ENCODE data around the gene ZBBX. TPM values are rescaled to one million over a fixed set of nuclear protein-coding genes. Genes with fewer than 3 reads are reported as not detected.
"Not testable (repeated sequence)": the region's sequence is repeated elsewhere in the genome, so short reads cannot be mapped to it uniquely, and the experiment has no call there.

ZBBX gene
- not detected in 2 replicates for total RNA-seq (2014; rRNA removed; shearing (Covaris generic); ENCODE audit: low replicate concordance)

- no peaks in the 10 kb centered on the region for H3K9me3 ChIP-seq
- DNase-seq, result peak; percentile 76
- H3K4me3 ChIP-seq, result peak within 1 kb of the TSS; percentile 39
- H3K36me3 ChIP-seq, result no peaks in the 10 kb centered on the region
- no peaks in the 10 kb centered on the region for H3K27me3 ChIP-seq
Measured at GRCh38 chr3:167380004-167380689, at the start of gene ZBBX. Gene ZBBX (minus strand): TSS chr3:167380297. CDS start chr3:167372901, 7,396 bp downstream.

GRCh38 chr3:167426962-167427361 is 46.9 kb upstream of the ZBBX start:
- DNase-seq, H3K27me3 ChIP-seq, H3K36me3 ChIP-seq, H3K4me3 ChIP-seq, H3K9me3 ChIP-seq: not testable (repeated sequence)

GRCh38 chr3:167422396-167422795 is 42.3 kb upstream of the ZBBX start:
- not testable (repeated sequence) for H3K36me3 ChIP-seq, H3K27me3 ChIP-seq, H3K9me3 ChIP-seq, H3K4me3 ChIP-seq, DNase-seq

- Histone ChIP-seq H3K9me3 (no peaks in the 10 kb centered on the region), H3K27me3 (no peaks in the 10 kb centered on the region), H3K4me3 (no peak overlapping the region), H3K36me3 (no peaks in the 10 kb centered on the region)
- DNase-seq, result no peak
Measured at GRCh38 chr3:167409611-167410010, 29.5 kb upstream of the ZBBX start.

- H3K9me3 ChIP-seq, result no peaks in the 10 kb centered on the region
- no peaks in the 10 kb centered on the region for H3K27me3 ChIP-seq
- H3K36me3 ChIP-seq, result no peaks in the 10 kb centered on the region
- no peak overlapping the region for H3K4me3 ChIP-seq
- DNase-seq, result peak; percentile 52
Measured at GRCh38 chr3:167406876-167407492, 26.9 kb upstream of the ZBBX start.

- H3K9me3 ChIP-seq, result no peaks in the 10 kb centered on the region
- DNase-seq, result no peak
- H3K27me3 ChIP-seq, result peaks cover 3% of the 10 kb centered on the region; the same call in 1 of the 2 replicates
- no peaks in the 10 kb centered on the region for H3K36me3 ChIP-seq
- H3K4me3 ChIP-seq, result no peak overlapping the region
Measured at GRCh38 chr3:167397826-167398225, 17.7 kb upstream of the ZBBX start.

- no peak for DNase-seq
- H3K9me3 ChIP-seq, result no peaks in the 10 kb centered on the region
- peaks cover 3% of the 10 kb centered on the region; the same call in 1 of the 2 replicates for H3K27me3 ChIP-seq
- no peak overlapping the region for H3K4me3 ChIP-seq
- no peaks in the 10 kb centered on the region for H3K36me3 ChIP-seq
Measured at GRCh38 chr3:167396075-167396474, 16.0 kb upstream of the ZBBX start.

- no peak overlapping the region for H3K4me3 ChIP-seq
- DNase-seq, result no peak
- no peaks in the 10 kb centered on the region for H3K36me3 ChIP-seq
- peaks cover 3% of the 10 kb centered on the region; the same call in 1 of the 2 replicates for H3K27me3 ChIP-seq
- no peaks in the 10 kb centered on the region for H3K9me3 ChIP-seq
Measured at GRCh38 chr3:167394003-167394402, 13.9 kb upstream of the ZBBX start.

- no peak overlapping the region for H3K4me3 ChIP-seq
- H3K27me3 ChIP-seq, result no peaks in the 10 kb centered on the region
- DNase-seq, result no peak
- no peaks in the 10 kb centered on the region for H3K9me3 ChIP-seq
- H3K36me3 ChIP-seq, result no peaks in the 10 kb centered on the region
Measured at GRCh38 chr3:167382155-167382554, 2.1 kb upstream of the ZBBX start.

- DNase-seq, result no peak
- no peaks in the 10 kb centered on the region for H3K27me3 ChIP-seq
- H3K4me3 ChIP-seq, result no peak overlapping the region
- H3K36me3 ChIP-seq, result no peaks in the 10 kb centered on the region
- no peaks in the 10 kb centered on the region for H3K9me3 ChIP-seq
Measured at GRCh38 chr3:167375478-167375877, 4.6 kb downstream of the ZBBX start.

GRCh38 chr3:167372138-167372537 is 8.0 kb downstream of the ZBBX start:
- H3K36me3 ChIP-seq, result no peaks in the 10 kb centered on the region
- DNase-seq, result no peak
- H3K27me3 ChIP-seq, result no peaks in the 10 kb centered on the region; the same call in 1 of the 2 replicates
- no peak overlapping the region for H3K4me3 ChIP-seq
- H3K9me3 ChIP-seq, result no peaks in the 10 kb centered on the region

GRCh38 chr3:167361948-167362347 is 18.1 kb downstream of the ZBBX start:
- no peaks in the 10 kb centered on the region for H3K36me3 ChIP-seq
- H3K27me3 ChIP-seq, result no peaks in the 10 kb centered on the region; the same call in 1 of the 2 replicates
- no peak for DNase-seq
- no peak overlapping the region for H3K4me3 ChIP-seq
- no peaks in the 10 kb centered on the region for H3K9me3 ChIP-seq

GRCh38 chr3:167361306-167361705 is 18.8 kb downstream of the ZBBX start:
- no peak overlapping the region for H3K4me3 ChIP-seq
- DNase-seq, result no peak
- no peaks in the 10 kb centered on the region for H3K27me3 ChIP-seq
- H3K36me3 ChIP-seq, result no peaks in the 10 kb centered on the region
- no peaks in the 10 kb centered on the region for H3K9me3 ChIP-seq

- Histone ChIP-seq H3K27me3 (no peaks in the 10 kb centered on the region), H3K4me3 (no peak overlapping the region), H3K9me3 (no peaks in the 10 kb centered on the region), H3K36me3 (no peaks in the 10 kb centered on the region)
- DNase-seq, result no peak
Measured at GRCh38 chr3:167355446-167355845, 24.7 kb downstream of the ZBBX start.

GRCh38 chr3:167354751-167355150 is 25.3 kb downstream of the ZBBX start:
- no peak for DNase-seq

GRCh38 chr3:167350245-167350862 is 29.7 kb downstream of the ZBBX start:
- H3K36me3 ChIP-seq, result no peaks in the 10 kb centered on the region
- H3K4me3 ChIP-seq, result no peak overlapping the region
- no peaks in the 10 kb centered on the region for H3K27me3 ChIP-seq
- H3K9me3 ChIP-seq, result no peaks in the 10 kb centered on the region
- DNase-seq, result no peak

More at GRCh38 chr3:167354751-167355150, 25.3 kb downstream of the ZBBX start:
- H3K9me3 ChIP-seq, result no peaks in the 10 kb centered on the region
- no peaks in the 10 kb centered on the region for H3K27me3 ChIP-seq
- no peaks in the 10 kb centered on the region for H3K36me3 ChIP-seq
- no peak overlapping the region for H3K4me3 ChIP-seq

- no peaks in the 10 kb centered on the region for H3K9me3 ChIP-seq
- no peaks in the 10 kb centered on the region for H3K36me3 ChIP-seq
- no peak overlapping the region for H3K4me3 ChIP-seq
- H3K27me3 ChIP-seq, result no peaks in the 10 kb centered on the region
- no peak for DNase-seq
Measured at GRCh38 chr3:167346171-167346570, 33.9 kb downstream of the ZBBX start.

Data from MG63 (cell line).